H1 (cell line): ENCODE measurements around the gene COL6A2. TPM values are rescaled to one million over a fixed set of nuclear protein-coding genes. Genes with fewer than 3 reads are reported as not detected.

Experiments used
- RBBP5 ChIP-seq: IDR thresholded peaks from 2 replicates; pipeline ENCODE4 v1.7.1; 2012; ENCODE audit warnings: low read depth, mild to moderate bottlenecking, inconsistent platforms, low read length, moderate library complexity, borderline replicate concordance
- SP1 ChIP-seq: IDR thresholded peaks from 2 replicates; pipeline ENCODE4 v1.6.1; 2011; ENCODE audit warnings: low read depth, low read length
- polyA plus RNA-seq, 7 experiments: library from polyadenylated mRNA; depleted of rRNA in 3 of 7; stranded (reverse) in 5 of 7; unstranded in 2 of 7; fragments of >200 nt in 5 of 7; fragments of 200-250 nt in 2 of 7; gene quantifications; 1 replicate in 5 of 7; 2 replicates in 1 of 7; 4 replicates in 1 of 7; pipeline versions ENCODE4 v1.2.1 to v1.2.3, GENCODE V29; 2011 to 2013; ENCODE audit warnings: missing spikeins in 2 of 7, mixed read lengths in 2 of 7
- total RNA-seq: library from RNA; stranded (reverse); fragmentation: NEBNext Ultra II Directional; extraction: Animal tissue kit (Norgen Biotek cat#: 25700); gene quantifications from 2 replicates; pipeline ENCODE4 v1.2.1, GENCODE V29; 2021

COL6A2 gene
- total and polyA plus RNA-seq, 2 of the 8 experiments (the other 6 are each of a cell fraction or from before 2014, with no cell fraction given), result 60.1 to 62.7 TPM

GRCh38 chr21:46138383-46138970 lies 40.6 kb downstream of the COL6A2 start (continued):
- no peak for TF ChIP-seq SP1
- TF ChIP-seq RBBP5, result no peak
